OCI-LY7 (cell line): ENCODE results near the gene TTLL10.
"Not testable (repeated sequence)": the region's sequence is repeated elsewhere in the genome, so short reads cannot be mapped to it uniquely, and the experiment has no call there.

Source experiments
- EZH2phosphoT487 ChIP-seq: fragments of 200-600 bp; sonication (generic); IDR thresholded peaks from 2 replicates; pipeline ENCODE4 v1.6.1; 2018; ENCODE audit warnings: low read depth, borderline replicate concordance, mild to moderate bottlenecking, mixed run types, antibody characterized with exemption, low read length, moderate library complexity, mixed read lengths
- TF ChIP-seq, protein P1 (sequence below): fragments of 200-600 bp; sonication (generic); conservative IDR thresholded peaks from 2 replicates; pipeline ENCODE4 v1.5.1; 2014; ENCODE audit warnings: mild to moderate bottlenecking, antibody characterized with exemption, low read length, moderate library complexity, mixed read lengths

DNA sequence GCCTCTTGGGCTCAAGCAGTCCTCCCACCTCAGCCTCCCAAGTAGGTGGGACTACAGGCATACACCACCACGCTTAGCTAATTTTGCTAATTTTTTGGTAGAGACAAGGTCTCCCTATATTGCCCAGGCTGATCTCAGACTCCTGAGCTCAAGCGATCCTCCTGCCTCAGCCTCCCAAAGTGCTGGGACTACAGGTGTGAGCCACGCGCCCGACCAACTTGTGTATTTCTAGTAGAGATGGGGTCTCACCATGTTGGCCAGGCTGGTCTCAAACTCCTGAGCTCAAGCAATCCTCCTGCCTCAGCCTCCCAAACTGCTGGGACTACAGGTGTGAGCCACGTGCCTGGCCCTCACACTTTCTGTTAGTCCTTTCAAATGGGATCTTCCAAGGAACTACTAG is 22.0 kb downstream of the TTLL10 start:
- TF ChIP-seq, protein P1, sequence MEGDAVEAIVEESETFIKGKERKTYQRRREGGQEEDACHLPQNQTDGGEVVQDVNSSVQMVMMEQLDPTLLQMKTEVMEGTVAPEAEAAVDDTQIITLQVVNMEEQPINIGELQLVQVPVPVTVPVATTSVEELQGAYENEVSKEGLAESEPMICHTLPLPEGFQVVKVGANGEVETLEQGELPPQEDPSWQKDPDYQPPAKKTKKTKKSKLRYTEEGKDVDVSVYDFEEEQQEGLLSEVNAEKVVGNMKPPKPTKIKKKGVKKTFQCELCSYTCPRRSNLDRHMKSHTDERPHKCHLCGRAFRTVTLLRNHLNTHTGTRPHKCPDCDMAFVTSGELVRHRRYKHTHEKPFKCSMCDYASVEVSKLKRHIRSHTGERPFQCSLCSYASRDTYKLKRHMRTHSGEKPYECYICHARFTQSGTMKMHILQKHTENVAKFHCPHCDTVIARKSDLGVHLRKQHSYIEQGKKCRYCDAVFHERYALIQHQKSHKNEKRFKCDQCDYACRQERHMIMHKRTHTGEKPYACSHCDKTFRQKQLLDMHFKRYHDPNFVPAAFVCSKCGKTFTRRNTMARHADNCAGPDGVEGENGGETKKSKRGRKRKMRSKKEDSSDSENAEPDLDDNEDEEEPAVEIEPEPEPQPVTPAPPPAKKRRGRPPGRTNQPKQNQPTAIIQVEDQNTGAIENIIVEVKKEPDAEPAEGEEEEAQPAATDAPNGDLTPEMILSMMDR, result not testable (repeated sequence)
- TF ChIP-seq EZH2phosphoT487, result not testable (repeated sequence)
